PC-3 (cell line): ENCODE results near the gene MCTP2. TPM values are rescaled to one million over a fixed set of nuclear protein-coding genes. Genes with fewer than 3 reads are reported as not detected.
A peak's percentile ranks its signal among the peaks of the same experiment; 100 is the strongest.
"Not testable (repeated sequence)": the region's sequence is repeated elsewhere in the genome, so short reads cannot be mapped to it uniquely, and the experiment has no call there.

Experiments used
- ATAC-seq: fragments of 200-7000 bp; cut with Tn5 transposase; 2 replicates; pipeline ENCODE4 v1.9.1; 2020; ENCODE audit warnings: mild to moderate bottlenecking, moderate library complexity
- BruUV-seq: library from RNA; stranded (reverse); fragments of 400-500 nt; replicated peaks from 2 replicates; lab custom pipeline; 2021; lab: Mats Ljungman, UMichigan
- CTCF ChIA-PET: fragments of 300-600 bp; sonication (Branson Sonifier 250); formaldehyde crosslinking; loops from one replicate; lab custom pipeline; 2022; ENCODE audit warnings: antibody characterized with exemption; lab: Charles Lee
- POLR2A ChIA-PET: fragments of 300-600 bp; sonication (Branson Sonifier 250); formaldehyde crosslinking; loops from one replicate; lab custom pipeline; 2022; ENCODE audit warnings: antibody characterized with exemption; ENCODE audit not compliant: unreplicated experiment; lab: Charles Lee
- DNase-seq: peaks from one replicate; pipeline ENCODE4 v3.0.0-alpha.2; 2015
- H2AFZ ChIP-seq: fragments of 300-600 bp; sonication (generic); 2 replicates; pipeline ENCODE4 v1.6.0; 2016; ENCODE audit warnings: antibody characterized with exemption, low read length
- H3F3A ChIP-seq: fragments of 300-600 bp; sonication (generic); one replicate; pipeline ENCODE4 v1.6.0; 2017; ENCODE audit warnings: antibody characterized with exemption, low read length, control low read depth, mild to moderate bottlenecking; ENCODE audit not compliant: unreplicated experiment
- H3K27ac ChIP-seq: fragments of 300-600 bp; sonication (generic); 2 replicates; pipeline ENCODE4 v1.5.1; 2016; ENCODE audit warnings: mild to moderate bottlenecking, low read length
- H3K27me3 ChIP-seq: fragments of 300-600 bp; sonication (generic); 2 replicates; pipeline ENCODE4 v1.6.1; 2016; ENCODE audit warnings: low read length, mixed read lengths
- H3K36me3 ChIP-seq: fragments of 300-600 bp; sonication (generic); 2 replicates; pipeline ENCODE4 v1.6.1; 2016; ENCODE audit warnings: low read depth, mixed run types, low read length, mixed read lengths
- H3K4me1 ChIP-seq: fragments of 300-600 bp; sonication (generic); 2 replicates; pipeline ENCODE4 v1.5.1; 2016; ENCODE audit warnings: low read length; ENCODE audit not compliant: insufficient read depth
- H3K4me2 ChIP-seq: fragments of 300-600 bp; sonication (generic); 2 replicates; pipeline ENCODE4 v1.6.0; 2016; ENCODE audit warnings: low read length
- H3K4me3 ChIP-seq: fragments of 300-600 bp; sonication (generic); 2 replicates; pipeline ENCODE4 v1.5.1; 2016; ENCODE audit warnings: mild to moderate bottlenecking, low read length, mixed read lengths
- H3K79me2 ChIP-seq: fragments of 300-600 bp; sonication (generic); 2 replicates; pipeline ENCODE4 v1.6.1; 2017; ENCODE audit warnings: low read length, mixed read lengths
- H3K9ac ChIP-seq: fragments of 300-600 bp; sonication (generic); 2 replicates; pipeline ENCODE4 v1.6.0; 2016; ENCODE audit warnings: mild to moderate bottlenecking, low read length
- H3K9me2 ChIP-seq: fragments of 300-600 bp; sonication (generic); replicated peaks from 2 replicates; pipeline ENCODE4 v1.6.1; 2016; ENCODE audit warnings: mixed run types, low read length, mixed read lengths
- H3K9me3 ChIP-seq: fragments of 300-600 bp; sonication (generic); 2 replicates; pipeline ENCODE4 v1.6.1; 2016; ENCODE audit warnings: low read length, mixed read lengths
- H4K20me1 ChIP-seq: fragments of 300-600 bp; sonication (generic); 2 replicates; pipeline ENCODE4 v1.6.1; 2016; ENCODE audit warnings: low read length, mixed read lengths
- CTCF ChIP-seq: fragments of 300-600 bp; sonication (generic); conservative IDR thresholded peaks from 2 replicates; pipeline ENCODE4 v1.5.1; 2017; ENCODE audit warnings: antibody characterized with exemption, low read depth, mild to moderate bottlenecking, low read length
- EZH2 ChIP-seq: fragments of 300-600 bp; sonication (generic); IDR thresholded peaks from one replicate; pipeline ENCODE4 v1.6.1; 2017; ENCODE audit warnings: antibody characterized with exemption, mild to moderate bottlenecking, low read length; ENCODE audit not compliant: unreplicated experiment
- EZH2phosphoT487 ChIP-seq: fragments of 300-600 bp; sonication (generic); IDR thresholded peaks from 2 replicates; pipeline ENCODE4 v1.6.1; 2018; ENCODE audit warnings: mild to moderate bottlenecking, antibody characterized with exemption, low read length, borderline replicate concordance
- intact Hi-C: fragments of 100-400 bp; cut with micrococcal nuclease; formaldehyde crosslinking; loops from 2 replicates; pipeline ENCODE4 v1.9.0; 2023
- total RNA-seq: library from RNA; depleted of rRNA; stranded (reverse); fragments of >200 nt; gene quantifications from 2 replicates; pipeline ENCODE4 v1.2.3, GENCODE V29; 2014

The MCTP2 gene
- total RNA-seq, 1 experiment from 2014 or later = 6.2 TPM

- no peaks in the 10 kb centered on the region for H3K9me3 ChIP-seq
- H3K79me2 ChIP-seq = no peaks in the 10 kb centered on the region
- DNase-seq (no peak), ATAC-seq (no peak)
- H3K4me1 ChIP-seq = no peaks in the 10 kb centered on the region
- H3K9me2 ChIP-seq = no peaks in the 10 kb centered on the region
- POLR2A ChIA-PET = no interaction called here
- H3K9ac ChIP-seq = no peak overlapping the region
- CTCF ChIA-PET = no interaction called here
- no peaks in the 10 kb centered on the region for H3K36me3 ChIP-seq
- TF ChIP-seq EZH2phosphoT487 = no peak
- no peaks in the 10 kb centered on the region for H3K27me3 ChIP-seq
- no peak overlapping the region for H3K4me2 ChIP-seq
- intact Hi-C loops = no loop called here
- no TSS peak for BruUV-seq
- H3K4me3 ChIP-seq = no peak overlapping the region
- H3K27ac ChIP-seq = no peak overlapping the region
- no peaks in the 10 kb centered on the region for H3F3A ChIP-seq
- no peaks in the 10 kb centered on the region for H4K20me1 ChIP-seq
- H2AFZ ChIP-seq = no peak overlapping the region
Observed at GRCh38 chr15:94493176-94493575, 261.8 kb downstream of the MCTP2 start.

DNA sequence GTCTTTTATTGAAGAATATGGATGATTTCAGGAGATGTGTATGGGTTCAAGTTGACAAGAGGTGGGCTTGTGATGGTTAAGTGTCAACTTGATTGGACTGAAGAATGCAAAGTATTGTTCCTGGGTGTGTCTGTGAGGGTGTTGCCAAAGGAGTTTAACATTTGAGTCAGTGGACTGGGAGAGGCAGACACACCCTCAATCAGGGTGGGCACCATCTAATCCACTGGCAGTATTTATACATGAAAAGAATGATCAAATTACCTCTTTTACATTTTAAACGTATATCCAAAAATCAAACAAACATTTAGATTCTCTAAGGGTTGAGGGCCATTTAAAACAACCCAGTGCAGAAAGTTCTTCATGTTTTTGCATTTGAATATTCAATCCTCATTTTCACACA lies 262.2 kb downstream of the MCTP2 start:
- H3F3A ChIP-seq, H3K9ac ChIP-seq, H3K9me3 ChIP-seq, H4K20me1 ChIP-seq, H3K36me3 ChIP-seq, H3K4me2 ChIP-seq, BruUV-seq, H3K4me3 ChIP-seq, H3K27me3 ChIP-seq, H3K79me2 ChIP-seq, intact Hi-C loops, H3K4me1 ChIP-seq, CTCF ChIA-PET, H3K27ac ChIP-seq, POLR2A ChIA-PET, H3K9me2 ChIP-seq, H2AFZ ChIP-seq, ATAC-seq, DNase-seq: not testable (repeated sequence)

GRCh38 chr15:94494732-94495131 lies 263.4 kb downstream of the MCTP2 start:
- peak; percentile 2 for DNase-seq
- ATAC-seq = no peak
- Histone ChIP-seq H3K79me2 (no peaks in the 10 kb centered on the region), H3K9ac (no peak overlapping the region), H3K4me2 (no peak overlapping the region), H2AFZ (no peak overlapping the region), H3K4me3 (no peak overlapping the region), H3K36me3 (no peaks in the 10 kb centered on the region), H3K4me1 (no peaks in the 10 kb centered on the region), H3K9me3 (no peaks in the 10 kb centered on the region), H3K27ac (no peak overlapping the region), H4K20me1 (no peaks in the 10 kb centered on the region), H3K9me2 (no peaks in the 10 kb centered on the region), H3F3A (no peaks in the 10 kb centered on the region), H3K27me3 (no peaks in the 10 kb centered on the region)
- ChIA-PET CTCF (no interaction called here), POLR2A (no interaction called here)
- intact Hi-C loops = no loop called here
- TF ChIP-seq EZH2phosphoT487 (no peak), EZH2 (no peak), CTCF (no peak)
- BruUV-seq = no TSS peak

DNA sequence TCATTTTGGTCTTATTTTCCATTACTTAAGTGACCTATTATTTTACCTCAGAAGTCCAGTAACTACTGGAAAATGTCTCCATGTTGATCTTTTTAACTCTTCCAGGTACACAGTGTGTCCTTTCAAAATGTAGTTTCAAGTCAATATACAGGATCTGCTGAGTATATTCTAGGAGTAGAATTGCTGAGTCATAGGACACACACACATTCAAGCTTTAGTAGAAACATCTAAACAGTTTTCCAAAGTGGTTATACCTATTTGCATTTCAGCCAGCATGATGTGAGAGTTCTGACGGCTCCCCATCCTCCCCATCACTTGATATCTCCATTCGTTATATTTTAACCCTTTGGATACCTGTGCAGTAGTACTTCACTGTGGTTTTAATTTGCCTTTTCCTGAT lies 271.9 kb downstream of the MCTP2 start:
- ATAC-seq (no peak), DNase-seq (no peak)
- POLR2A ChIA-PET = no interaction called here
- H3K4me1 ChIP-seq = no peaks in the 10 kb centered on the region
- no peak for TF ChIP-seq EZH2
- no peaks in the 10 kb centered on the region for H3K27me3 ChIP-seq
- H3K4me2 ChIP-seq = no peak overlapping the region
- no peak overlapping the region for H2AFZ ChIP-seq
- H3K9me3 ChIP-seq = 0 out of 2 replicates have a peak, but pooled peaks cover 6% of the 10 kb centered on the region
- no peaks in the 10 kb centered on the region for H3F3A ChIP-seq
- CTCF ChIA-PET = no interaction called here
- H4K20me1 ChIP-seq = no peaks in the 10 kb centered on the region
- no peak overlapping the region for H3K9ac ChIP-seq
- no TSS peak for BruUV-seq
- H3K4me3 ChIP-seq = no peak overlapping the region
- H3K79me2 ChIP-seq = no peaks in the 10 kb centered on the region
- intact Hi-C loops = no loop called here
- no peak overlapping the region for H3K27ac ChIP-seq
- H3K36me3 ChIP-seq = no peaks in the 10 kb centered on the region
- no peaks in the 10 kb centered on the region for H3K9me2 ChIP-seq
